Measurements from ENCODE around the gene APOBEC4. TPM values are rescaled to one million over a fixed set of nuclear protein-coding genes. Genes with fewer than 3 reads are reported as not detected.

APOBEC4 gene
- total and polyA plus RNA-seq, 2 of the 8 experiments (the other 6 are each of a cell fraction or from before 2014, with no cell fraction given): not detected

- H2AK5ac ChIP-seq (ENCODE audit: low read depth, low read length): no peak overlapping the region
- no peak overlapping the region for H3K4me3 ChIP-seq (ENCODE audit: extremely low read depth in 1 of 4, insufficient read depth in 2 of 4, low read depth in 3 of 4, low read length in 4 of 4)
- no peaks in the 10 kb centered on the region; a peak in 1 of 7 replicates for H3K27me3 ChIP-seq (replicated peaks in 1 of 4; ENCODE audit: control insufficient read depth in 3 of 4, extremely low read depth in 1 of 4, insufficient read depth in 3 of 4, low read length in 3 of 4)
- H2BK20ac ChIP-seq (ENCODE audit: low read length): no peak overlapping the region
- H4K8ac ChIP-seq (ENCODE audit: extremely low read depth, insufficient read depth, low read length): no peak overlapping the region; the same call in 1 of the 2 replicates
- H3K23ac ChIP-seq (ENCODE audit: insufficient read length): no peak overlapping the region
- no peak overlapping the region for H2BK15ac ChIP-seq (ENCODE audit: low read length)
- no peak overlapping the region for H3K9ac ChIP-seq (replicated peaks in 1 of 4; ENCODE audit: extremely low read depth in 1 of 4, low read depth in 3 of 4, low read length in 3 of 4)
- no peaks in the 10 kb centered on the region for H3K79me1 ChIP-seq (ENCODE audit: low read depth, low read length)
- no peak overlapping the region for H3K27ac ChIP-seq (ENCODE audit: low read depth, low read length)
- no peaks in the 10 kb centered on the region for H3K36me3 ChIP-seq (ENCODE audit: control insufficient read depth in 2 of 4, insufficient read depth in 4 of 4, low read length in 3 of 4)
- ChIA-PET POLR2A (ENCODE audit: partially characterized antibody) (no interaction called here), CTCF (ENCODE audit: partially characterized antibody) (interaction anchor here (0.6 to 1.4 kb wide), 5 partner anchors 9 to 1326 kb away, joined by 3 to 4 read pairs (median 3); no protein-coding TSS in a partner anchor)
- DNase-seq (ENCODE audit: low read depth in 1 of 2, low spot score in 2 of 2) (no peak), FAIRE-seq (no peak)
- no peaks in the 10 kb centered on the region for H4K20me1 ChIP-seq (replicated peaks in 1 of 2; ENCODE audit: control insufficient read depth in 1 of 2, insufficient read depth in 2 of 2, low read length in 2 of 2)
- H3K18ac ChIP-seq (ENCODE audit: extremely low read depth, low read length): no peak overlapping the region
- no peaks in the 10 kb centered on the region for H3K79me2 ChIP-seq (ENCODE audit: control insufficient read depth in 1 of 2, insufficient read depth in 2 of 2, low read length in 2 of 2)
- 82% methylated on average over 5 of the region's 5 CpGs; no CpG with 5 or more reads in 1 of the 2 experiments for WGBS, 2 experiments (ENCODE audit: extremely low coverage in 1 of 2, insufficient coverage in 1 of 2, insufficient read length in 1 of 2, insufficient replicate concordance in 2 of 2, low coverage in 1 of 2, low lambda C conversion rate in 2 of 2, missing lambda C conversion rate in 1 of 2)
- H3K4me1 ChIP-seq (replicated peaks in 1 of 4; ENCODE audit: control insufficient read depth in 3 of 4, insufficient read depth in 4 of 4, low read length in 3 of 4): no peaks in the 10 kb centered on the region; a peak in 1 of 7 replicates
- no peak overlapping the region for H2AFZ ChIP-seq (ENCODE audit: low read length)
- no peak overlapping the region for H2BK12ac ChIP-seq (ENCODE audit: low read depth, low read length)
- no peak overlapping the region for H3K4me2 ChIP-seq (ENCODE audit: insufficient read depth in 1 of 2, low read depth in 2 of 2, low read length in 2 of 2)
- TF ChIP-seq SP4 (IDR thresholded peaks at IDR 0.05; ENCODE audit: low read length) (no peak), SP1 (IDR thresholded peaks at IDR 0.05; ENCODE audit: low read depth, low read length) (no peak), RBBP5 (IDR thresholded peaks at IDR 0.05; ENCODE audit: borderline replicate concordance, low read depth, low read length) (no peak), MAFK (IDR thresholded peaks at IDR 0.05; ENCODE audit: low read depth, low read length) (no peak), ASH2L (IDR thresholded peaks at IDR 0.05; ENCODE audit: low read length) (no peak), CHD2 (IDR thresholded peaks at IDR 0.05; ENCODE audit: low read length) (no peak), SIX5 (IDR thresholded peaks at IDR 0.05; ENCODE audit: low read depth, low read length) (no peak)
- H3K9me3 ChIP-seq (ENCODE audit: insufficient read depth in 2 of 2, low read depth in 1 of 2, low read length in 1 of 2): no peaks in the 10 kb centered on the region
- H3K4ac ChIP-seq (replicated peaks; ENCODE audit: insufficient read length, low read depth, low read length): no peak overlapping the region
- H2BK5ac ChIP-seq (ENCODE audit: low read depth, low read length): no peak overlapping the region
- H2BK120ac ChIP-seq (replicated peaks; ENCODE audit: low read depth, low read length): no peak overlapping the region
- no peak overlapping the region for H3K56ac ChIP-seq (replicated peaks; ENCODE audit: insufficient read length, low read depth, low read length)
- H3K14ac ChIP-seq (ENCODE audit: insufficient read length): no peak overlapping the region
- no peak overlapping the region for H4K5ac ChIP-seq (ENCODE audit: insufficient read length, low read depth, low read length)
- no peaks in the 10 kb centered on the region for H3K23me2 ChIP-seq (ENCODE audit: low read depth, low read length)
- H4K91ac ChIP-seq (replicated peaks; ENCODE audit: insufficient read length, low read length): no peak overlapping the region
Observed at GRCh38 chr1:183597656-183598347, 55.3 kb downstream of the APOBEC4 start.
